HG03135 (cell line): ENCODE results near the gene DNAJA3.

ENCODE experiments used
- ATAC-seq: cut with Tn5 transposase; IDR thresholded peaks from one replicate; pipeline ENCODE4 v1.9.1; 2021; ENCODE audit warnings: mild to moderate bottlenecking, moderate library complexity; ENCODE audit not compliant: unreplicated experiment

DNAJA3 gene

DNA sequence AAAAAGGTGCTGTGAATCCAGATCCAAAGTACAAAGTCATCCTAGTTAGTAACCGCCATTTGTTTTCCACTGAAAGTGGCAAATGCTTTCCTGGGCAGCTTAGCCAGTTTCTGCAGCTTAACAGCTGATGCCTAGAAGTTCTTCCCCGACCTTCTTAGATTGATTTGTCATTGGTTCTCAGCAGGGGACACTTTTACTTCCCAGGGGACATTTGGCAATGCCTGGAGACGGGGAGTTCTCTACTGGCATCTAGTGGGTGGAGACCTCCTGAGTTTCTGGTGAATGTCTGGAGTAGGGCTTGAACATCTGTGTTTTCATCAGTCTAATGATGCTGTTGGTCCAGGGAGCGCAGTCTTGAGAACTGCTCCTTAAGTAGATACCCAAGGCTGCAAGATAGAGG is 7.6 kb downstream of the DNAJA3 start:
- no peak for ATAC-seq

DNA sequence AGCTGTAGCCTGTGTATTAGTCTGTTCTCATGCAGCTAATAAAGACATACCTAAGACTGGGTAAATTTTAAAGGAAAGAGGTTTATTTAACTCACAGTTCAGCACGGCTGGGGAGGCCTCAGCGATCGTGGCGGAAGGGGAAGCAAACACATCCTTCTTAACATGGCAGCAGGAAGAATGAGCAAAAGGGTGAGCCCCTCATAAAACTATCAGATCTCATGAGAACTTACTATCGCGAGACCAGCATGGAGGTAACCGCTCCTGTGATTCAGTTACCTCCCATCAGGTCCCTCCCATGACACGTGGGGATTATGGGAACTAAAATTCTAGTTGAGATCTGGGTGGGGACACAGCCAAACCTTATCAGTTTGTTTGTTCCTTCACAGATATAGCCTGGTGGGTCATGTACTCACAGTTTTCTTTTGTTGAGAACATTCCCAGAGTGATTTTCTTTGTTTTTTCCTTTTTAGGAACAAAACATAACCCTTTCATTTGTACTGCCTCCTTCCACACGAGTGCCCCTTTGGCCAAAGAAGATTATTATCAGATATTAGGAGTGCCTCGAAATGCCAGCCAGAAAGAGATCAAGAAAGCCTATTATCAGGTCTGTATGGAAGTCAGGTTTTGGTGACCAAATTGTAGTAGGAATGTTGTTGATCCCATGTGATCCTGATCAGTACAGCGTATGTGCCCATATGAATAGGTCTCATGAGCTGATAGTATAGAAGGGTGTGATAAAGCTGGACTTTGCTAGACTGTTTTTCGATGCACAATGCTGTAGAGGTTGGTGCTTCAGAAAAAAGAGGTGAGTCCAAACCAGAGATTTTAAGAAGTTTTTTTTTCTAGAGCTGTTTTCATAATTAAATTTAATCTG is 8.5 kb downstream of the DNAJA3 start:
- ATAC-seq = no peak

DNA sequence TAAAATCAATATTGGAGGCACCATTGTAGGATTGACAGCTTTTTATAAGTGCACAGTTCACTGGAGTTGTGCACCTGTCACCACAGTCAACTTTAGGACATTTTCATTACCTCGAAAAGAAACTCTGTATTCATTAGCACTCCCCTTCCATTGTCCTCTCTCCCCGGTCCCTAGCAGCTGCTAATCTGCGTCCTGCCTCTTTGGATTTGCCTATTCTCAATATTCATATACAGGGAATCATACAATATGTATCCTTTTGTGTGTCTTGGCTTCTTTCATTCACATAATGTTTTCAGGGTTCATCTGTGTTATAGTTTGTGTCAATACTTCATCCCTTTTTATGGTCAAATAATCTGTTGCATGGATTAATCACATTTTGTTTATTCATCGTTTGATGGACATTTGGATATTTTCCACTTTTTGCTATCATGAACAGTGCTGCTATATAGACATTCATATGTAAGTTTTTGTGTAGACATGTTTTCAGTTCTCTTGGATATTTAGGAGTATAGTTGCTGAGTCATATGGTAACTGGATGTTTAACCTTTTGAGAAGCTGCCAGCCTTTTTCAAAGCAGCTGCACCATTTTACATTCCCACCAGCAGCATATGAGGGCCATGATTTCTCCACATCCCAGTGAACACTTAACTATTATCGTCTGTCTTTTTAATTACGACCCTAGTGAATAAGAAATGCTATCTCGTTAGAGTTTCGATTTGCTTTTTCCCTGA is 9.8 kb downstream of the DNAJA3 start:
- no peak for ATAC-seq

DNA sequence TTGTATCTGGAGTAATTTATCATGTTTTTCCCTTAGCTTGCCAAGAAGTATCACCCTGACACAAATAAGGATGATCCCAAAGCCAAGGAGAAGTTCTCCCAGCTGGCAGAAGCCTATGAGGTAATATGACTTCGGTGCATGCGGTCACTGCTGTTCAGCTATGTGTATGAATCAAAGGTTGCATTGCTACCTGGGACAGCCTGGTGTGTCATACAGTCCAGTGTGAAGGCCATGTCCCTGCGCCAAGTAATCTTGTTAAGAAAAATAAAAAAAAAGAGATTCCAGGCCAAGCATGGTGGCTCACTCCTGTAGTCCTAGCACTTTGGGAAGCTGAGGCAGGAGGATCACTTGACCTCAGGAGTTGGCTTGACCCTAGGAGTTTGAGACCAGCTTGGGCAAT is 11.7 kb downstream of the DNAJA3 start:
- ATAC-seq = no peak

DNA sequence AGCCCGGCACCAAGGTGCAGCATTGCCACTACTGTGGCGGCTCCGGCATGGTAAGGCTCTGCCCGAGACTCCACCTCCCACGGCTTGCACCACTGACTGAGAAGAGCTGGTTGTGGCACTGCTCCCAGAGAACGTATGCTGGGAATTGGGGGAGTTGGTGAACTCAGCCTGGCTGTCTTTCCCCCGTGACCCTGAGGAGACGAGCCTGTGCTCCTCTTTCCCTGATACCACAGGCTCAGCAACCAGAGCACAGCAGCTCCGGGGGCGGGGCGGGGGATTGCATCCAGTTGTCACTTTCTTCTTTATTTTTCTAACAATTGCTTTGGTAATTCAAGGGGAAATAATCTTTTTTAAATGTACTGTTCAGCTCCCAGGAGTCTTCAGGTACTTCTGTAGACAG is 16.7 kb downstream of the DNAJA3 start:
- ATAC-seq = no peak

DNA sequence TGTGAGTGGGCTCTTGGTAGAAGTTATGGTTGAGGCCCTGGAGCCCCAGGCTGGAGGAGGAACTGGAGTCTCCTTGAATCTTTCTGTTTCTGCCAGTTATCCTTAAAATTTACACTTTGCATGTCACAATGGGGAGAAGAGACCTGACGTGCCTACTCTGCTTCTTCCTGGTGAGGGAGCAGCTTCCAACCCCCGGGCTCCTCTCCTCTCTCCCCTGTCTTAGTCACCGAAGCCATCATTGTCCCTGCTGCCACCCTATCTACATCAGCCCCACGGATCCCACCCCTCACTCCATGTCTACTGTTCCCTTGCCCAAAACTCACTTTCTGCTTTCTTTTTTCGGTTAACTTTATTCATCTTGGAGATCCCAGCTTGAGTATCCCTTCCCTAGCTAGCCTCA is 17.6 kb downstream of the DNAJA3 start:
- ATAC-seq = no peak

DNA sequence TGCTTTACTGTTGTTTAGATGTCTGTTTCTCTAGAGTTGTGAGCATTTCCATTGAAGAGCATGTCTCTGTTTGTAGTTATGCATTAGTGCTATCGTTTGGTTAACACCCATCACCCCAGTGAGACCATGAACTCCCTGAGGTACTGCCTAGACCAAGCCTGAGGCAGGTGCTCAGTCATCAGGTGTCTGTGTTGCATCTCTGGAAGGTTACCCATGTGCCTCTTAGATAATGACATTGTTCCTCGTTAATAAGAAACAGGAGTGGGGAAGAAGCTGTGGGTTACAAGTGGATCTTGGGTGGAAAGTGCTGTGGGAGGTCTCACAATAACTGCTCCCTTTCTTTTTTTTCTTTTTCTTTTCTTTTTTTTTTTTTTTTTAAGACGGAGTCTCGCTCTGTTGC is 18.3 kb downstream of the DNAJA3 start:
- ATAC-seq = no peak

DNA sequence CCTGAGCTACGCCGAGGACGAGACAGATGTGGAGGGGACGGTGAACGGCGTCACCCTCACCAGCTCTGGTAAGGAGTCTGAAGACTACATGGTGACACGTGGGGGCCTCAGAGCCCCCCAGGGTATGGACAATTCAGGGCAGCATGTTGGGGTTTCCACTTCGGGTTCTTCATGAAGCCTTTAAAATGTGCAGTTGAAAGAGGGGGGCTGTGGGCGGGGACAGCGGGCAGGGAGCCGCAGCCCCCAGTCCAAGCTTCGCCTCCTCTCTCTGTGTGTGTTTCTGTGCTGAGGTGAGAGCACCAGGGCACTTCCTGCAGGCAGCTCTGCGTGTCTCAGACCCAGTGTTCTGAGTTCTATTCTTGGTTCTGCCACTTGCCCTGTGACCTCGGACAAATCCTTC is 24.8 kb downstream of the DNAJA3 start:
- no peak for ATAC-seq

DNA sequence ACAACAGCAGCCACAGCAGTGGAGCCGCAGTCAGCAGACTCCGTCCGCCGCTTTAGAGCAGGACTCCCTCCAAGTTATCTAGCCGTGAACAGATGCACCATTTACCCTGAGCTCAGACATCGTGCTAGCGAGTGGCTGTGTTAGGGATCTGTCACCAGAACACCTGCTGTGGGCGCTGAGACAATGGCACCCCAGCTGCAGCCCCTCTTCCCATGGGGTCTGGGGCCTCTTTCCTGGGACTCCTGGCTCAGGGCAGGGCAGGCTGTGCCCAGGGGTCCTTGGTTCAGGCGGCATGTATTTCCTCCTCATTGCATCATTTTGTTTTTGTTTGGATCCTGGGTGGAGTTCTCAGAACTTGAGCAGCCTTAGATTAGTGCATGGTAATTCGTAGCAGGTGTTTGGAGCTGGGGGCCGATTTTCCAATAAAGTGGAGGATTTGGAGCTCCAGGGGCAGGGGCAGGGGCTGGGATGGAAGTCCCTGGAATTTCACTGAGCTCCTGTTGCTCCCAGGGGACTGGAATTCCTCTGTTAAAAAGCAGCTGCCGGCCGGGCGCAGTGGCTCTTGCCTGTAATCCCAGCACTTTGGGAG is 25.4 kb downstream of the DNAJA3 start:
- no peak for ATAC-seq

DNA sequence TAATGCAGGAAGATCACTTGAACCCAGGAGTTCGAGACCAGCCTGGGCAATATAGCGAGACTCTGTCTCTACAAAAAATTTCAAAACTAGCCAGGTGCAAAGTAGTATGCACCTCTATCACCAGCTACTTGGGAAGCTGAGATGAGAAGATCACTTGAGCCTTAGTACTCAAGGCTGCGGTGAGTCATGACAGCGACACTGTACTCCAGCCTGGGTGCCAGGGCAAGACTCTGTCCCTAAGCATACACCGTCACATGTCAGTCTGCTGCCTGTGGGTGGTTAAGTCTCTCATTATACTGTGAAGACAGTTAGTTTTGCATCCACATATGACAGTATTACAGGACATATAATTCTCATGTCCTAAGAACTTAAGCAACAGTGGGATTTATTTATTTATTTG is 27.0 kb downstream of the DNAJA3 start:
- ATAC-seq = no peak

DNA sequence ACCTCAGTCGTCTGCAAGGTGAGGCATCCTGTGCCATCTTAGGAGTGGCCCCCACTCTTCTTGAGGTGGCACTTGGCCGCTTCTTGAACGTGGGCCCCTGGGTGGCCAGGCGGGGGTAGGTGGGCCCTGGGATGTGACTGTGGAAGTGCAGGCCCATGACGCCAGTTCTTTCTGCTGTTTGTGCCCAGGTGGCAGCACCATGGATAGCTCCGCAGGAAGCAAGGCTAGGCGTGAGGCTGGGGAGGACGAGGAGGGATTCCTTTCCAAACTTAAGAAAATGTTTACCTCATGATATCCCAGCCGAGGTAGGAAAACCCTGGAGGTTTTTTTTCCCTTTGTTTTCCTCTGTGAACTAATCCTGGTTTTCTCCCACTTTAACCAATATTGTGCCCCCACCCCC is 29.0 kb downstream of the DNAJA3 start:
- no peak for ATAC-seq

DNA sequence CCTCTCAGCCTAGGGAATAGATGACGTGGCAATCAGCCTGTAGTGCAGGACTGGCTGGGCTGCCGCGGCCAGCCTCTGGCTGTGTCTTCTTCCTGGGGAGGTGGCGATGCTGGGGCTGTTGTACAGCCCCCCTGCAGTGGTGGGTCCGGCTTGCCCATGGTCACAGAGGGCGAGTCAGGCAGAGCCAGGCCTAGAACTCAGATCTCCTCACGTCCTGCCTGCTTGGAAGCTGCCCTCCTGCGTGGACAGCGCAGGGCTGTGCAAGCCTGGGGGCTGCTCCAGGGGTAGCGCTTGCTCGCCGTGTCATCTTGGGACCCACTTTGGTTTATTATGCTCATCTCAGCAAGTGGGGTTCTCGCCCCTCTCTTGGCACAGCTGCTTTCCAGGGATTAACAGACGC is 29.4 kb downstream of the DNAJA3 start:
- no peak for ATAC-seq

DNA sequence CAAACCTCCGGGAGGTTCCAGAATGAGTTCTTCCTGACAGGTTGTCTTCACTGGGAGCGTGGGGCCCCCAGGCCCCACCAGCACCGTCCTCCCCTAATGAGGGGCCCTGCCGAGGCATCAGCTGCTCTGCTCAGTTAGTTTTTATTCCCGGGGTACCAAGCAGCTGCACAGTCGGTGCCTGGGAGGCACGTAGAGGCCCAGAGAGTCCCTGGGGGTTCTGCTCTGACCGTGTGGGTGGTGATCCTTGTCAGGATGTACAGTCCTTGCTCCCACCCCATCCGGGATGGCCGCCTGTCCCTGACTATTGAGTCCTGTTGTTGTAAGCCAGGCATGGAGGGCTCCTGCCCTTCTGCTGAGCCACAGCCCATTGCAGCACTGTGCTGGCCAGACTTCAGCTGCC is 30.3 kb downstream of the DNAJA3 start:
- no peak for ATAC-seq

DNA sequence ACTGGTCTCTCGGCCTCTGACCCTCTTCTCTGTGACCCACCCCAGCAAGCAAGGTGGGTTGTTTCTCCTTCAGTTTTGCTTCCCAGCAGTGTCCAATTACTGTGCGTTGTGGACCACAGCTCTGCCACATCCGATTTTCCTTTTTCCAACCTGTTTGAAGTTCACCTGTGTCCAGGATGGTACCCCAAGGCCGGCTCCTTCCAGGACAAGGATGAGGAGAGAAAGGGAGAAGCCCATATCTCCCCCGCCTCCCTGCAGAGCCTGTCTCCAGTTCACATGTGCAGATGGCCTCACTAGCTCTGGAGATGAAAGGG is 35.2 kb downstream of the DNAJA3 start:
- no peak for ATAC-seq

DNA sequence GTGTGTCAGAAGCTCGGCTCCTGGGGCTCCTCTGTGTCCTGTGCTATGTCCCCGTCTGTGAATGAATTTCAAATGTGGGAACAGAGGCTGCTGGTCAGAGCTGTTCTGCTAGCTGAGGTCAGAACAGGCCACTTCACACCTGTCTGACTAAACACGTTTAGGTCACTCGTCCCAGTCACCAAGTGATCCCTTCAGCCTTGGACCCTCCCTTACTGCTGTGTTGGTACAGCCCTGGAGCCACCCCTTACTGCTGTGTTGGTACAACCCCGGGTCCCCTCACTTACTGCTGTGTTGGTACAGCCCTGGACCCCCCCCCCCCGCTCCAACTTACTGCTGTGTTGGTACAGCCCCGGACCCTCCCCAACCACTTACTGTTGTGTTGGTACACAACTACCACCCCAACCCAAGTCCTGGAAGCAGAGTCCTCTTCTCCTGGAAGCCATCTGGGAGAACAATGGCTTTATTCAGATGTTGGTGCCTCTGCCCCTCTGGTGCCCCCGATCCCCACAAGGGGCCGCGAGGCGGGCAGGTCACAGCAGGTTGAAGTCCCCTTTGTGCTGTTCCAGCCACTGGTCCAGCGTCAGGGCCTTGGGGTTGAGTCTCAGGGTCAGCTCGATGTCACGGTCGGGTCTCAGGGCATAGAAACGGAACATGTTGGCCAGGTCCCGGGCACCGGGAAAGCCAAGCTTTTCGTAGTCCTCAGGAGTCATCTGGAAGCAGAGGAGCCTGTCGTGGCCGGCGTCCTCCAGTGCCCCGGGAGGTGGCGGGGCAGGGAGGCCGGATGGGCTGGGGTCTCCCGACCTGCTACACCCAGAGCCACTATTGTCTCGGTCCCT is 35.8 kb downstream of the DNAJA3 start:
- no peak for ATAC-seq

DNA sequence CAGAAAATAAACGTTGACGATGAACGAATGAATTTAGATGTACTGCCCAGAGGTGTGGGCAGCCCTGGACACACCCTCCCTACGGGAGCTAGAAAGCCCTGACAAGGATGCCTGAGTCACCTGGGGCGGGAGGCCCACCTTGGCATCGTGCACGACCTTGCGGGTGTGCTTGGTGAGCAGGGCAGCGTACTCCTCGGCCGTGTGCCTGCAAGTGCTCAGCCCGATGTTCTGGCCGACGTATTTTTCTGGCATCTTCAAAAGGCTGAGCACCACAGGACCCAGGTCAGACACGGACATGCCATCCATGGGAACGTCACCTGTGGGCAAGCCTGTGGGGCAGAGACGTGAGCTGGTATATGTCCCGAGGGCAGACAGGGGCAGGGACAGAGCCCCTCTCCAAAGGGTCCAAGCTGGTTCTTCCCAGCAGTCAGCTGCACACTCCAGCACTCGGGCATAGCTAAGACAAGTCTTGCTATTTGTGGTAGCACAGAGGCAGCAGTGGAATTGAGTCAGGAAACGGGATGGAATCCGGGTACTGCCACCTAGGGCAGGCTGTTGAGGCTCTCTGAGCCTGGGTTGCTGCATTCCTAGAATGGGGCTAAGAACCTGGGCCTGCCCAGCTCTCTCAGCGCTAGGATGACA is 38.0 kb downstream of the DNAJA3 start:
- no peak for ATAC-seq

DNA sequence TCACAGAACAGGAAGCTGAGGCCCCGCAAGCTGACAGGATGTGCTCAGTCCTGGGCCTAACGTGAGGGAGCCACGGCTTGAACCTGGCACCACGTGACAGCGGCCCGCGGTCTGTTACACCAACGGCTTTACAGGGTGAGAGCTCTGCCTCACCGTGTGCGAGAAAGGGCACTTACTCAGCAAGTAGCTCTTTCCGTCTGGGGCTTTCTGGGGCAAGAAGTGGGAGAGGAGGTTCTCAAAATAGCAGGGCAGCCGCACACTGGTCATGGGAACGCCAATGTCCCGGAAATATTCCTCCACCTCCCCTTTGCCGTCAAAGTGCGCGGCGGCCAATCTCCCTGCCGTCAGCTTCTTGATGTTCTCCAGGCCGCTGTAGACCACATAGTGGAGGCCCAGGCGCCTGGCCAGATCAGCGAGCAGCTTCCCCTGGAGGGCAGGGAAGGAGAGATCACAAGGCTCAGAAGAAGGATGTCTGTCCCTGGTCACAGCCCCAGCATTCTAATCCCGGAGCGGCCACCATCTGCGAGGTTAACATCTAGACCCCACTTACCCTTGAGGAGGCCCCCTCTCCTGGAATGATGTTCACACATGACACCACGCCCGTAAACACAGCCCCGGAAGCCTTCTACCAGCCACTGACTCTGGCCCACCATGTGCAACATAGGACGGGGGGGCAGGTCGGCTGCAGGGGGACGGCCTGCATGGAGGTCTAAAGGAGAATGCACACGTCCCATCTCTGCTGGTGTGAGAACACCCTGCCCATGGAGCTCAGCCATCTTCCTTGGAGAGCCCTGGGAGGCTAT is 40.5 kb downstream of the DNAJA3 start:
- no peak for ATAC-seq

DNA sequence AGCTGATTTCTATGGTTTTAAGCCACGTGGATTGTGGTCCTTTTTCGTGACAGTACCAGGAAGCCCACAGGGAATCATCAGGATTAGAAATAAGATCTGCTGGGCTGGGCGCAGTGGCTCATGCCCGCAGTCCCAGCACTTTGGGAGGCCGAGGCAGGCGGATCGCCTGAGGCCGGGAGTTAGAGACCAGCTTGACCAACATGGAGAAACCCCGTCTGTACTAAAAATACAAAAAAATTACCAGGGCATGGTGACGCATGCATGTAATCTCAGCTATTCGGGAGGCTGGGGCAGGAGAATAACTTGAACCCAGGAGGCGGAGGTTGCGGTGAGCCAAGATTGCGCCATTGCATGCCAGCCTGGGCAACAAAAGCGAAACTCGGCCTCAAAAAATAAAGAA is 42.2 kb downstream of the DNAJA3 start:
- ATAC-seq = no peak

DNA sequence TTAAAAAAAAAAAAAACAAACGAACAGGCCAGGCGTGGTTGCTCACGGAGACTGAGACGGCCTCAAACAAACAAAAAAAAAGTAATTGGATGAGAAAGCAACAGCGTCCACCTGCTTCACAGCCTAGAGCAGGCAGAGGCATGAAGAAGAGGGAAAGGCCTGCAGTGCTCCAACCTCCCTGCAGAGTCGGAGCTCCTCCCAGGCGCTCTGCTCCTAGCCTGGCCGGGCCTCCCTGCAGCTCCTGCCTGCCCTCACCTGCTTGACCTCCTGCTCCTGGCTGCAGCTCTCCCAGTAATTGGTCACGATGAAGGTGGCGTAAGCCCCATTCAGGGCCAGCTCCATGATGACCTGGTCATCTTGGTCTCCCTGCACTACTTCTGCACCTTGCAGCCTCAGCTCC is 43.3 kb downstream of the DNAJA3 start:
- no peak for ATAC-seq

DNA sequence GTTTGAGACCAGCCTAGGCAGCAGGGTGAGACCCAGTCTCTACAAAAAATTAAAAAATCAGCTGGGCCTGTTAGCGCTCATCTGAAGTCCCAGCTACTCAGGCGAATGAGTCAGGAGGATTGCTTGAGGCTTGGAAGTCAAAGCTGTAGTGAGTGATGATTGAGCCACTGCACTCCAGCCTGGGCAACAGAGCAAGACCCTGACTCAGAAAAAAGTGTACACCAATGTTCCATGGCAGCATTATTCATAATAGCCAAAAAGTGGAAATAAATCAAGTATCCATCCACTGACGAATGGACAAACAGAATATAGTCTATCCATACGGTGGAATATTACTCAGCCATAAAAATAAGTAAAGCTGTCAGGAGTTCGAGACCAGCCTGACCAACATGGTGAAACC is 46.2 kb downstream of the DNAJA3 start:
- ATAC-seq = no peak
